ENCODE data around the gene LRRC28.

DNA sequence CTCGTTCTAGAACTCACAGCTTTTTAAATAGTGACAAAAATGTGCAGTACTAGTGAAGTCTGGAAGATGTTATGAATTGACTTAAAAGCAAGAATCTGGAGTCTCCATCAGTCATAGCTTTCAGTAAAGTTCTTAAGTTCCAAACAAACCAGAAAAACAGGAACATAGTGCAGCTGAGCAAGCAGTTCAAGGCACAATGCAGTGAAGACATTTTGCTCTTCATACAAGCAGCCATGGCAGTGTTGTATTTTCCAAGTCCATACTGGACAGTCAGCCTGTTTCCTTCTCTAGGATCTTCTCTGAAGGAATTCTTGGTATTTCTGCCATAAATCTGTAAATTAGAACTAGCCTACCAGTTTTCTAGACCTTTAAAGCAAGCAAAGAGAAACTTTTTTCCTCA, 90.5 kb downstream of the LRRC28 start:
- TF ChIP-seq NR2C2 (IDR thresholded peaks at IDR 0.05; ENCODE audit: borderline replicate concordance, control insufficient read depth, insufficient read length, low read depth) (no peak), BHLHE40 (IDR thresholded peaks at IDR 0.05; ENCODE audit: borderline replicate concordance in 1 of 2, low read depth in 2 of 2, low read length in 1 of 2) (no peak)
- TF ChIP-seq, protein P1, sequence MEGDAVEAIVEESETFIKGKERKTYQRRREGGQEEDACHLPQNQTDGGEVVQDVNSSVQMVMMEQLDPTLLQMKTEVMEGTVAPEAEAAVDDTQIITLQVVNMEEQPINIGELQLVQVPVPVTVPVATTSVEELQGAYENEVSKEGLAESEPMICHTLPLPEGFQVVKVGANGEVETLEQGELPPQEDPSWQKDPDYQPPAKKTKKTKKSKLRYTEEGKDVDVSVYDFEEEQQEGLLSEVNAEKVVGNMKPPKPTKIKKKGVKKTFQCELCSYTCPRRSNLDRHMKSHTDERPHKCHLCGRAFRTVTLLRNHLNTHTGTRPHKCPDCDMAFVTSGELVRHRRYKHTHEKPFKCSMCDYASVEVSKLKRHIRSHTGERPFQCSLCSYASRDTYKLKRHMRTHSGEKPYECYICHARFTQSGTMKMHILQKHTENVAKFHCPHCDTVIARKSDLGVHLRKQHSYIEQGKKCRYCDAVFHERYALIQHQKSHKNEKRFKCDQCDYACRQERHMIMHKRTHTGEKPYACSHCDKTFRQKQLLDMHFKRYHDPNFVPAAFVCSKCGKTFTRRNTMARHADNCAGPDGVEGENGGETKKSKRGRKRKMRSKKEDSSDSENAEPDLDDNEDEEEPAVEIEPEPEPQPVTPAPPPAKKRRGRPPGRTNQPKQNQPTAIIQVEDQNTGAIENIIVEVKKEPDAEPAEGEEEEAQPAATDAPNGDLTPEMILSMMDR (IDR thresholded peaks at IDR 0.05 in 2 of 3, conservative IDR thresholded peaks at IDR 0.05 in 1 of 3; ENCODE audit: control insufficient read depth in 2 of 3, extremely low read depth in 1 of 3, insufficient read depth in 1 of 3, low read depth in 3 of 3, low read length in 3 of 3), result no peak
- TF ChIP-seq, protein P2, sequence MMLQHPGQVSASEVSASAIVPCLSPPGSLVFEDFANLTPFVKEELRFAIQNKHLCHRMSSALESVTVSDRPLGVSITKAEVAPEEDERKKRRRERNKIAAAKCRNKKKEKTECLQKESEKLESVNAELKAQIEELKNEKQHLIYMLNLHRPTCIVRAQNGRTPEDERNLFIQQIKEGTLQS (IDR thresholded peaks at IDR 0.05; ENCODE audit: borderline replicate concordance, extremely low read depth, low read depth, low read length), result no peak
